CD4-positive, alpha-beta T cell treated with Interleukin-12 subunit alpha and Interleukin-12 subunit beta, for 1 hour (primary cell): ENCODE results near the gene INPP5J.
A peak's percentile ranks its signal among the peaks of the same experiment; 100 is the strongest.

Experiments used
- DNase-seq: peaks from one replicate; pipeline ENCODE4 v3.0.0-alpha.2; 2020

Gene INPP5J

GRCh38 chr22:31126128-31126868 is 3.5 kb downstream of the INPP5J start:
- no peak for DNase-seq

- no peak for DNase-seq
Observed at GRCh38 chr22:31126869-31127175, 4.1 kb downstream of the INPP5J start.

GRCh38 chr22:31127181-31127772 is 4.5 kb downstream of the INPP5J start:
- no peak for DNase-seq

- DNase-seq, result no peak
Observed at GRCh38 chr22:31128156-31128555, 5.4 kb downstream of the INPP5J start.

GRCh38 chr22:31130873-31131272 is 8.1 kb downstream of the INPP5J start:
- DNase-seq, result no peak

- no peak for DNase-seq
Observed at GRCh38 chr22:31133911-31134310, 11.1 kb downstream of the INPP5J start.

- no peak for DNase-seq
Observed at GRCh38 chr22:31134688-31135087, 11.9 kb downstream of the INPP5J start.

- DNase-seq, result no peak
Observed at GRCh38 chr22:31135706-31136105, 12.9 kb downstream of the INPP5J start.

GRCh38 chr22:31136155-31136554 is 13.4 kb downstream of the INPP5J start:
- no peak for DNase-seq

- no peak for DNase-seq
Observed at GRCh38 chr22:31136711-31137110, 13.9 kb downstream of the INPP5J start.

- no peak for DNase-seq
Observed at GRCh38 chr22:31137721-31138120, 15.0 kb downstream of the INPP5J start.

GRCh38 chr22:31138126-31138525 is 15.4 kb downstream of the INPP5J start:
- DNase-seq, result no peak

GRCh38 chr22:31139066-31139465 is 16.3 kb downstream of the INPP5J start:
- no peak for DNase-seq

- DNase-seq, result no peak
Observed at GRCh38 chr22:31139866-31140716, 17.3 kb downstream of the INPP5J start, which contains the start of gene PLA2G3. PLA2G3 (minus strand) TSS chr22:31140508; CDS start chr22:31140354, 154 bp downstream.

GRCh38 chr22:31140746-31141145 is 18.0 kb downstream of the INPP5J start:
- no peak for DNase-seq

GRCh38 chr22:31141551-31141950 is 18.8 kb downstream of the INPP5J start:
- DNase-seq, result no peak

GRCh38 chr22:31142285-31142684 is 19.5 kb downstream of the INPP5J start:
- no peak for DNase-seq

- no peak for DNase-seq
Observed at GRCh38 chr22:31143038-31143437, 20.3 kb downstream of the INPP5J start.

GRCh38 chr22:31143537-31143936 is 20.8 kb downstream of the INPP5J start:
- DNase-seq, result no peak

GRCh38 chr22:31144223-31144622 is 21.5 kb downstream of the INPP5J start:
- DNase-seq, result no peak

- DNase-seq, result no peak
Observed at GRCh38 chr22:31148488-31148887, 25.7 kb downstream of the INPP5J start.

- peak; percentile 42 for DNase-seq
Observed at GRCh38 chr22:31148953-31149627, 26.3 kb downstream of the INPP5J start.

- no peak for DNase-seq
Observed at GRCh38 chr22:31150615-31151014, 27.8 kb downstream of the INPP5J start.
